HG02840 (cell line): ENCODE measurements around the gene CCDC117.
"Not testable (repeated sequence)": the region's sequence is repeated elsewhere in the genome, so short reads cannot be mapped to it uniquely, and the experiment has no call there.

Experiments used
- ATAC-seq: cut with Tn5 transposase; IDR thresholded peaks from one replicate; pipeline ENCODE4 v1.9.1; 2021; ENCODE audit warnings: mild to moderate bottlenecking, moderate library complexity, moderate number of reproducible peaks; ENCODE audit not compliant: unreplicated experiment, low FRiP score

CCDC117 gene

DNA sequence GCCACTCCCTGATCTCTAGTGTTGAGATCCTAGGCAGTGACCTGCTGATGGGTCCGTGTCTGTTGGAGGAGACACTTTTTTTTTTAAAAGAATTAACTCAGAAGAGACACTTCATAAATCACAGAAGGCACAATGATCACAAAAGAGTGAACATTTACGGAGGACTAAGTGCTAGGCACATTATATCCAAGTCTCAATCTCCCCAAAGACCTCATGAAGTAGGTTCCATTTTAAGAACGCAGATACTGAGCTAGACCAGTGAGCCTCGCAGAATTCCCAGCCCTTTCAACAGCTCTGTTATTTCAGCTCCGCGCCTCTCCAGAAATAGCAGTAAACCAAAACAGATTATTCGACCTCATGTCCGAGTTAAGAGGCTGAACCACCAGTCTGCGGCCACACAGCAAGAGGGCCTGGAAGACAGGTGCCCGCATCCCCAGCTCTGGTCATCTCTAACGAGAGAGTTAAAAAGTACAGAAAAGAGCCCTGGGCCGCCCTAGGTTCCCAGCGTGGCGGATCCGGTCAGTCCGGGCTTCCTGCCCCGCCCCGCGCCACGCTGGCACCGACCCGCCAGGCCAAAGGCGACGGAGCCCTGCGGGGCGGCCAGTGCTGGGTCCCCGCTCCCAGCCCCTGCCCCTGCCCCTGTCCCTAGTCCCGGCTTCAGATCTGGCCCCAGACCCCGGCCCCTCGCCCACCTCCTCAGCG, 27.3 kb downstream of the CCDC117 start:
- peak; percentile 16 for ATAC-seq

DNA sequence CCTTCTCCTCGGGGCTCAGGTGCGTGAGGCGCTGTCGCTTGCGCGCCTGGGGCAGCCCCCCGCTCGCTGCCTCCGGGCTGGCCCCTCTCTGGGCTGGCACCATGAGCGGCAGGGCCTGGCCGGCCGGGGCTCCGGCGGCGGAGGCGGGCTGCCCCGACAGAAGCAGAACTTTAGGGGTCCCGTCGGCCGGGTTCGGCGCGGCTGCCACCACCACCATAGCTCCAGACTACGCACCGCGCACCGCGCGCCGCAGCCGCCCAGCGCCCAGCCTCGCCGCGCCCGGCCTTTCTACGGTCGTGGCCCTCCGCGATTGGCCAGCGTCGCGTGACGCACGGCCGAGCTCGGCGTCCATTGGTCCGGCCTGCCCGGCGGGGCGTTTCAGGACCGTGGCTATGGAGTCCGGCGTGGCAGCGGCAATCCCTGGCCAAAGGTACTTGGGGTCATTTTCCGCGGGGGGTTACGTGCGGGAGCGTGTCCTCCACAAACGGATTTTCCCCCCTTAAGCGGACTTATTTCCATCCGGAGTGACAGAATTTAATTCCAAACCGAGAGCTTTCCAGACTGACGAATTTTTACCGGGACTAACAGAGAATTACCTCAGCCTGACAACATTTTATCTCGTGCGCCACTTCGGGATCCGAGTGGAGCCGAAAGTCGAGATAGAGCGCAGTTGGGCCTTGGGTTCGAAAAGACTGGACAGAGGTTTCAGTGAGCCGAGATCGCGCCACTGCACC, 28.0 kb downstream of the CCDC117 start, which contains the start of gene XBP1:
XBP1 (minus strand) TSS at position 262 of the 734 bp plus-strand sequence.
- peak; percentile 80 for ATAC-seq

DNA sequence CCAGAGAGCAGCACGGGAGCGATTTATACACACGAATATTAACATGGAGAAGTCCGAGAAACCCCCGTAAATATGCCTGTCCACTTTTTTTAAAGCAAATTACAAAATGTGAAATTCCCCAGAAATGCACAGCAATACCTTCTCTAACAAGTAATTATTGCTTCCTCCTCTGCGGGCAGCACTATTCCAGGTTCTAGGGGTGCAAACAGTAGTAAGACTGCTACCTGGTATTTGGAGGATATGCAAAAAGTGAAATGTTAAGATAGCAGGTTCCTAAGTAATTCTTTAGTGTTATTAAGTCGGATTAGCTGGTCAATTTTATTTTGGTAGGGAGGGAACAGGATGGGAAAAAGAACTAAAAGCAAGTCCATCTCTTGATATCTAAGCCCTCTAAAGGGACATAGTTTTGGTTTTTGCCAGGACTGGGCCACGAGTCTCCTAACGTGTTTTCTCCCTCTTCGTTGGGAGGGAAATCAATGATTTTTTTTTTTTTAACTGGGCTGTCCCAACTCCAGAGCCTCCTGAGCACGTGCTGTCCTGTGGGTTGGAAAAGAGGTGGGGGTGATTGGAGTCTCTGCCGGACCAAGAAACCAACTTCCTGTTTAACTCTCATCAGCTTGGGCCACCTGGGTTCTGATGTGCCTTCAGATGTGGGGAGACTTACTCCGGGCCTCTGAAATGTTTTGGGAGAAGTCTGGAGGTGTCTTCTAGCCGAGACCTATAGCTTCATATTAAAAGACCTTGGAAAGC, 29.5 kb downstream of the CCDC117 start:
- ATAC-seq = no peak

DNA sequence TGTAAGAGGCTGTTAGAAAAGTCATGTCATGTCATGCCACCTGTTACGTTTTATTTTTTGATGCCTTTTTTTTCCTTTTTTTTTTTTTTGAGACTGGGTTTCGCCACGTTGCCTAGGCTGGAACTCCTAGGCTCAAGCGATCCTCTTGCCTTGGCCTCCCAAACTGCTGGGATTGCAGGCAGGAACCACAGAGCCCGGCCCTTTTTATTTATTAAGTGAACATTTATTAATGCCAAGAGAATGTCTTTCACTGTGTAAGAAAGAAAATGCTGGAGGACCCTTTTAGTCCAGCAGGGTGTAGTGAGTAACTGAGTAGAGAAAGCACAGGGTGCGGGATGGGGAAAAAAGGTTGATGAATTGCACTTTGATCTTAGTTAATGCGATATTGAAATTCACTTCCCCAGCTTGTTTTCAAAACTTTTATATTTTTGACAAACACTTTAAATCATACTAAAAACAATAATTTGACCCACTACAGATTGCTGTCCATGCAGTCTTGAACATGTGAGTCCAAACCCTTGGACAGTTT, 30.2 kb downstream of the CCDC117 start:
- no peak for ATAC-seq

DNA sequence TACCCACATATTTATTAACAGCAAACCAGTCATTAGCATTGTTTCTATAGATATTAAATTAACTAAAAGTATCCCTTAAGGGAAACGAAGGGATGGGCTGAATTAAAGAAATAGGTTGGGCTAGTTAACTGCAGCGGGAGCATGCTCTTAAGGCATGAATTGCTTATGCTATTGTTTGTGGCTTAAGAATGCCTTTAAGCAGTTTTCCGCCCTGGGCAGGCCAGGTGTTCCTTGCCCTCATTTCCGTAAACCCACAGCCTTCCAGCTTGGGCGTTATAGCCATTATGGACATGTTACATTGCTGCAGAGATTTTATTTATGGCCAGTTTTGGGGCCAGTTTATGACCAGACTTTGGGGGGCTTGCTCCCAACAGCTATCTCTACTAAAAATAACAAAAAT, 32.9 kb downstream of the CCDC117 start:
- not testable (repeated sequence) for ATAC-seq

DNA sequence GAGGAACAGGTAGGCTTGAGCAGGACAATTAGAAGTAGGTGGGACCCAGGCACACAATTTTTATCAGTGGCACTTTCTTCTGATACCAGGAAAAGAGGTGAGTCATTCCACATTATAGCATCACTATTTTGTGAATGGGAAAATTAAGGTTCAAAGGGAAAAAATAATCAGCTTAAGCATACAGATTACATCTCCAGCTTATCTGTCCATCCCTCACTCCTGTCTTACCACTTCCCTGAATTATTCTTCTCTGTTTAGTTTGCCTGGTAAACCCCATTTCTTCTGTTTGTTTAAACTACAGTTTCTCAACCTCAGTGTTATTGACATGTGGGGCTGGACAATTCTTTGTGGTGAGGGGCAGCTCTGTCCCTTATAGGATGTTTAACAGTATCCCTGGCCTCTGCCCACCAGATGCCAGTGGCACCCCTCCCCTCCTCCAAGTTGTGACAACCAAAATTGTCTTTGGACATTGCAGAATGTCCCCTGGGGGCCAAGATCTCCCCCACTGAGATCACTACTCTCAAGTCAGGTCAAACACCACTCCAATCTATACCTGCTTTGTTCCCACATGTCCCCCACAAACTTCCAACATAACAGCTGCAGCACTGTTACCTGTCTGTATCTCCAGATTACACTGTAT, 36.3 kb downstream of the CCDC117 start:
- ATAC-seq = no peak

DNA sequence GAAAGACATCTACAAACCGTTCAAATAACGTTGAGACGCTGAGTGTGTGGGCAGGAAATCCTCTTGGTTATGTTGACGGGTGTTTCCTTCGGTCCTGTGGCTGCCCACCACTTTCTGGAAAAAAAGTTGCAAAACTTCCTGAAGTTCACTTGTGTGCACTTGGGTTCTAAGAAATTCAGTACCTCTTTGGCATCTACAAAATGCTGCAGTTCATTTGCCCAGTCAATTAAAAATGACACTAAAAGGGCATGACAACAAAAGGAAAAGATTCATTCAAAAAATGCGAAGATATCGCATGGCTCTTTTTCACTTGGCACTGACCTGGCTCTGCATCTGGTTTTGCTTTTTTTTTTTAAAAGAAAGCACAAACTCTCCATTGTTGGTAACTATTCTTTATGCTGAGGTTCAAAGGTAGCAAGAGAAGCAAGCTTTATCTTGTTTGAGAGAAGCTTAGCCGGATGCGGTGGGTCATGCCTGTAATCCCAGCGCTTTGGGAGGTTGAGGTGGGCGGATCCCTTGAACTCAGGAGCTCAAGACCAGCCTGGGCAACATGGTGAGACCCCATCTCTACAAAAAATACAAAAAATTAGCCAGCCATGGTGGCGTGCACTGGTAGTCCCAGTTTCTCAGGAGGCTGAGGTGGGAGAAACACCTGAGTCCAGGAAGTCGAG, 38.5 kb downstream of the CCDC117 start:
- ATAC-seq = no peak

DNA sequence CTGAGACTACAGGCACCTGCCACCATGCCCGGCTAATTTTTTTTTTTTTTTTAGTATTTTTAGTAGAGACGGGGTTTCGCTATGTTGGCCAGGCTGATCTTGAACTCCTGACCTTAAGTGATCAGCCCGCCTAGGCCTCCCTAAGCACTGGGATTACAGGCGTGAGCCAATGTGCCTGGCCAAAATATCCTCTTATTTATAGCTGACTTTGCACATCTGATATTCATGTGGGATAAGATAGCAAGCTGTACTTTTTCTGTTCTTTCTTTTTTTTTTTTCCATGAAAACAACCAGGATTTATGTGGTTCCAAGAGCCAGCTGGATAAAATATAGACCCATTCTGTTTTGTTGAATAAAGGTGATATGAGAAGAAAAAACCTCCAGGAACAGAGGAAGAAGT, 40.0 kb downstream of the CCDC117 start:
- ATAC-seq = no peak

DNA sequence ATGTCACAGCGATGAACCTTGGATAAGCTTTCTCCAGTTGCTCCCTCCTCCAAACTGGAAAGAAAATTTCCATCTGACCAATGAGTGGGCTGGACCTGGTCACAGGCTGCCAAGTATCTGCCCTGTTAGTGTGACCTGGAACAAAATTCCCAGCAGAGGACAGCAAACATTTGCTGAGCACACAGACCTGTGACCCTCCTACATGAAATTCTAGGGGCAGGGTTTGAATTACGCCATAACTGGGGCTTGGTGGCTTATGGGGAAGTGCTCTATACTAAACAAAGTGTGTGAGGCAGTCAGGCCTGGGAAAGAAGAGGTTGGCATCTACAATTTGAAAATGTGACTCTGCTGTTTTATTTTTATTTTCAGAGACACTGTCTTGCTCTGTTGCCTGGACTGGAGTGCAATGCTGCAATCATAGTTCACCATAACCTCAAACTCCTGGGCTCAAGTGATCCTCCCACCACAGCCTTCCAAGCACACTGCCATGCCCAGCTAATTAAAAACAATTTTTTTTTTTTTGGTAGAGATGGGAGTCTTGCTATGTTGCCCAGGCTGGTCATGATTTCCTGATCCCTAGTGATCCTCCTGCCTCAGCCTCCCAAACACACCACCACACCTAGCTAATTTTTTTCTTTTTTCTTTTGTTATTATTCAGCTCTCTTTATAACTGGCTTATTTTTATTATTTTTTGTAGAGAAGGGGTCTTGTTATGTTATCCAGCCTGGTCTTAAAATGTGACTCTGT, 41.5 kb downstream of the CCDC117 start:
- ATAC-seq = no peak

DNA sequence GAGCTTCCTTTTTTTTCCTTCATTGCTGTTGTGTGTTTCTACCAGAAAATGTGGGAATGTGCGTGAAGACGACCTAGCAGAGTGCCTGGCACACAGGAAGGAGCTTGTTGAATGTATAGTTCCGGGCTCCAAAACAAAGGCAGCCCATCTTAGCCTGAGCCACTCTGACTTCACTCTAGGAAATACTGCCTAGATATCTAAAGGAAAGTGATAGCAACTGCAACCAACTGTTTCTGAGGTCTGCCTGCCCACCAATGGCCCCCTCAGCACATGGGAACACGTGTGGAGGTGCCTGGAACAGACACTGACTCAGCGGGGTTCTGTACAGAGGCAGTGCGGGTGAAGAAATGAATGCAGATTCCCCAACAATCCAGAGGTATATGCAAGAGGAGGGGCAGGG, 42.6 kb downstream of the CCDC117 start:
- ATAC-seq = no peak

DNA sequence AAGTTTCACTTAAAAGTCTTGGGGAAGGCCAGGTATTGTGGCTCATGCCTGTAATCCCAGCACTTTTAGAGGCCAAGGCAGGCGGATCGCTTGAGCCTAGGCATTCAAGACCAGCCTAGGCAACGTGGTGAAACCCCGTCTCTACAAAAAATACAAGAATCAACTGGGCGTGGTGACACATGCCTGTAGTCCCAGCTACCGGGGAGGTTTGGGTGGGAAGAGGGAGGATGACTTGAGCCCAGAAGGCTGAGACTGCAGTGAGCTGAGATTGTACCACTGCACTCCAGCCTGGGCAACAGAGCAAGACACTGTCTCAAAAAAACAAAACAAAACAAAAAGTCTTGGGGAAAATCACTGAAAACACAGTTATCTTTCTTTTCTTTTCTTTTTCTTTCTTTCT, 43.2 kb downstream of the CCDC117 start:
- no peak for ATAC-seq

DNA sequence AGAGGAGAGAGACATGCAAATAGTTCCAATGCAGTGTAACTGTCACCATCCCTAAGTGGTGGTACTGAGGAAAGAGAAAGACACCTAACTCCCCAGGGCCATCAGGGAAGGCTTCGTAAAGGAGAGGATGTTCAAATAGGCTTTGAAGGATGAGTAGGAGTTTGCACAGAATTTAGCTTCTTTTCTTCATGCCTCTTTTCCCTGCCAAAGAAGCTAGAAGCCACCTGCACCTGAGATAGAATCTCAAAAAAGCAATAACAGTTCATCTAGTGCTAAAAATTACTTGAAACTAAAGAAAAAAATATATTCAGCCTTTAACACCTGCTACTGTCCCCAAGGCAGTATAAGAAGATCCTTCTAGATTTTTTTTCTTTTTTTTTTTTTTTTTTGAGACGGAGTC, 44.6 kb downstream of the CCDC117 start:
- ATAC-seq = no peak

DNA sequence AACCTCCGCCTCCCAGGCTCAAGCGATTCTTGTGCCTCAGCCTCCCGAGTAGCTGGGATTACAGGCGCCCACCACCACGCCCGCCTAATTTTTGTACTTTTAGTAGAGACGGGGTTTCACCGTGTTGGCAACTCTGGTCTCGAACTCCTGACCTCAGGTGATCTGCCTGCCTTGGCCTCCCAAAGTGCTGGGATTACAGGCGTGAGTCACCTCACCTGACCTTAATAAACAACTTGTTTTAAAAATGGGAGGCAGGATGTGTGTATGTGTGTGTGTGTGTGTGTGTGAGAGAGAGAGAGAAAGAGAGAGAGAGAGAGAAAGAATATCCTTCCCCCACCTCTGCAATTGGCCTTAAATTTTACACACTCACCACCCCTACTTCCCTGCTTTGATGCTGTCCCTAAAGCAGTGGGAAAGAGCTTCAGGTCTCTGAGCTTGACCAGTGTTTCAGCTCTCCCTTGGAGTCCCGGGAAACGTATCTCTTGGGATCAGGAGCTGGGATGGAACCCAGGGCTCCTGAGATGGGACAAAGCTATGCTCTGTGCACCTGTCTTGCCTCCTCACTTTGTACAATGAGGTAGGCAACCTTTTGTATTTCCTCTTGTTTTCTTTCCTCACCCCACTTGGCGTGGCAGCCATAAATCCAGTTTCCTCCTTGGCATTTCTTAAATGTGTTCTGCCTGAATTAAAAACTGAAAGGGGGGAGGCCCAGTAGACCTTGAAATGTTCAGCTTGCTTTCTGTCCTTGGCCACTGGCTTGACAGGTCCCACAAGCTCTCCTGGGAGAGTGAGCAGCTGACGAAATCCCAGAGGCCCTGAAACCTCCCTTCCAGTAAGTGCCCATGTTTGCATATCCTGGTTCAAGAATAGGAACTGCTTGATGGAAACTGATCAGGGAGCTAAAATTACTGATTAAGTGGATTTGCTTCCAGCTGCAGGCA, 45.7 kb downstream of the CCDC117 start:
- no peak for ATAC-seq

DNA sequence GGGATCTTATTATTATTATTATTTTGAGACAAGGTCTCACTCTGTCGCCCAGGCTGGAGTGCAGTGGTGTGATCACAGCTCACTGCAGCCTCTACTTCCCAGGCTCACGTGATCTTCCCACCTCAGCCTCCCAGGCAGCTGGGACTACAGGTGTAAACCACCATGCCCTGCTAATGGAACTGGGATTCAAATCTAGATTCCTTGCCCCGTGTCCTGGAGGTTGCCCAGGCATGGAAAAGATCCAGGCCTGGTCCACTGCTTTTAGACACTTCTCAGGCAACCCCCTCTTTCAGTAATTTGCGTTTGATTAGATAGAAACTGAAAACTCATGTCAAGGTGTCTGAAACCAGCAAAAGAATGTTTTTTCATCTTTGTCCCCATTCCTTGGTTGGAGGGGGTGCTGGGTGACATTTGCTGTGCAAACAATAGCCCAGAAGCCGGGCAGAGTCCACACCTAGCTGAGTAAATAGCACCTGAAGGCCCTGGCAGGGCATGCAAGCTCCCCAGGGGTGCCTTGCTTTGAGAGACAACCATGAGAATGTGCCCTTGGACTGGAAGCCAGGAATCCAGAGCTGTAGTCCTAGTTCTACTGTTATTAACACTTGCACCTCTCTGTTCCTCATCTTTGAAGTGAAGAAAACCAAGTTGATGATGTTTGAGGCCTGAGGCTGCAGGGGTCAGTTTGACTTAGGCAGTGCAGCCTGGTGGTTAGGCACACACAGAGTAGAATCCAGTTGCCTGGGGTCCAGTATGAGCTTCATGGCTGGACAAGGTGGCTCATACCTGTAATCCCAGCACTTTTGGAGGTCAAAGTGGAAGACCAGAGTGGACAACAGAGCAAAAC, 47.0 kb downstream of the CCDC117 start:
- no peak for ATAC-seq

DNA sequence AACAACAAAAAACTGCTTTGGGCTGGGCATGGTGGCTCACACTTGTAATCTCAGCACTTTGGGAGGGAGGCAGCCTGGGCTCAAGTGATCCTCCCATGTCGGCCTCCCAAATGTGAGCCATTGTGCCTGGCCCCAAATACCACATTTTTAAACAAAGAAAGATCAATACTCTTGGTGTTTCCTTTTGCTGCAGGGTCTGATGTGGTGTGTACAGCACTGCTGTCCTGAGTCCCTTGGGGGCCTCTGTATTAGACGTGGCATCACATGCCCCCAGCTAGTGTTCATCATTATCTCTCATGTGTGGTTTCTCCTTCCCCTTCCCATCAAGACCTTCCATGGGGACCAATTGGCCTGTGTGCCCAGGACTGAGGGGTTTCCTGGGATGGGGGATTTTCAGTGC, 48.4 kb downstream of the CCDC117 start:
- ATAC-seq = no peak

DNA sequence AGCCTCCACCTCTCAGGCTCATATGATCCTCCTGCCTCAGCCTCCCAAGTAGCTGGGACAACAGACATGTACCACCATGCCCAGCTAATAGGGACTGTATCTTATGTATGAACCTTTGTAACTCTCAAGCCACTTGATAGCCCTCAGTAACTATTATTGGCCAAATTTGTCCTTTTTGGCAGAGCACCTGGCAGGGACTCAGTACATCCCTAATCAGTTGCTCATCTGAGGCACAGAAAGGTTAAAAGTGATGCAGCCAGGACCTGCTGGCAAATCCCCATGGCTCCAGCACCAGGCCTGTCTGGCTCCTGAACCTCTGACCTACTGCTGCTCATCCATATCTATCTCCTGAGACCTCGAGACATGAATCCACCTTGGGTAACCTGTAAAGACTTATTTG, 49.0 kb downstream of the CCDC117 start:
- no peak for ATAC-seq

DNA sequence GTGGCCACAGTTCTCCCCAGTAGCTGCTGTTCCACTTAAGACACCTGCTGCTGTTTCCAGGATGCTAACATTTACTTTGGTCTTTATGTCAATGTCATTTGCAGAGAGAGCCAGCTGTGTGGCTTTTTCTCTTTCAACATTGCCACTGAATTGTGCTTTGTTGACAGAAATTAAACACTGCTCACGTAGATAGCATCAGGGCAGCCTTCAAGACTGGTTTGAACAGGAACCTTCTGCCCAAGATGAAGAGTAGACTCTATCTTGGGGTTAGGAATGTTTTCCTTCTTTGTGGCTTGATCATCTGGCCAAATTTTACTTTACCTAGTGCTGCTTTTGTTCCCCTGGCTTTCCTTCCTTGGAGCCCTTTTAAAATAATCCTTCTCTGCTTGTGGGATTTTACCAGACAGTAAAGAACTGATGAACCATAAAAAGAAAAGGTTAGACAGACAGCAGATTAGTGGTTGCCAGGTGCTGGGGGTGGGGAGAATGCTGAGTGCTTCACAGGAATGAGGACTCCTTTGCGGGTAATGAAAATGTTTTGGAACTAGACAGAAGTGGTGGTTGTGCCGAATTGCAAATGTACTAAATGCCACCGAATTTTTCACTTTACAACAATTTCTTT, 50.5 kb downstream of the CCDC117 start:
- ATAC-seq = no peak
